GM18867 (cell line): ENCODE measurements around the gene CUL1.

Source experiments
- ATAC-seq: cut with Tn5 transposase; IDR thresholded peaks from one replicate; pipeline ENCODE4 v1.9.1; 2021; ENCODE audit warnings: mild to moderate bottlenecking, moderate library complexity; ENCODE audit not compliant: unreplicated experiment

Gene CUL1

DNA sequence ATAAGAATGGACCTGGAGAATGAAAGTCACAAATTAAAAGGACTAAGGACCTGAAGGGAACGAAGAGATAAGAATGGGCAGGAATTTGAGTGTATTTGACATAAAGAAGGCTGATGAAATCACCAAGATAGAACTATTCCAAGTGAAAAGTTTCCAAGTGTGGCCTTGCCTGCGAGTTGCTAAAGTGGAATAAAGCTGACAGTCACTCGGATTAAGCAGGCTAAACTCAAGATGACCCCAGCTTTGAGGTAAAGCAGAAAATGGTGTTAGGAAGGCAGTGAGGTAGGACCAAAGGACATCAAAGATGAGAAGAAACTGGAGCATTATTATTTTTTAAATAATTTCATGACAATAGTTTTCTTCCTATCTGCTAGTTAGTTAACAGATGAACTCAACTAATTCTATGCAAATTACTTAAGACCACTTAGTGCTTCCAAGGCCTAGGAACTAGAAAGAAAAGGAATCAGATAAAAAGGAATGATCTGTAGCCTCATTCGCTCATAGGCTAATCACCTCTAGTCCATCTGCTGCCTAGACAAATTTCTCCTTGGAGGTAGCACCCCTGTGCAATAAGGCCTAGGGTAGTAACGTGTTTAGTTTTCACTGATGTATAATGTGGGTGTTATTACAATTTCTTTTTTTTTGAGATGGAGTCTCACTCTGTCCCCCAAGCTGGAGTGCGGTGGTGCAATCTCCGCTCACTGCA is 150.8 kb downstream of the CUL1 start:
- ATAC-seq = no peak

DNA sequence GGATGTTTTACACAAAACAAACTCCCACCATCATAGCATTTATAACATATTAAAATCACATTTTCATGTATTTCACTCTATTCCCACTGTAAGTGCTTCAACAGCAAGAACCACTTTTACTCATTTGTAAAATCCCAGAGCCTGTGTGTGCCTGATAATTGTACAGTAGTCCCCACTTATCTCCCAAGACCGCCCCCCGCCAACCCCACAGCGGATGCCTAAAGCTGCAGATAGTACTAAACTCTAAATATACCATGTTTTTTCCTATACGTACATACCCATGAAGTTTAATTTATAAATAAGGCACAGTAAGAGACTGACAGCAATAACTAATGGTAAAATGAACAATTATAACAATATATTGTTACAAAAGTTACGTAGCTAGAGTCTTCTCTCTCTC is 151.9 kb downstream of the CUL1 start:
- ATAC-seq = no peak
